ENCODE measurements around the gene MPPED2. TPM values are rescaled to one million over a fixed set of nuclear protein-coding genes. Genes with fewer than 3 reads are reported as not detected.

Gene MPPED2
- total RNA-seq, 4 donors from 2014 or later, result 0.37 to 1.8 (median 1.3) TPM

DNA sequence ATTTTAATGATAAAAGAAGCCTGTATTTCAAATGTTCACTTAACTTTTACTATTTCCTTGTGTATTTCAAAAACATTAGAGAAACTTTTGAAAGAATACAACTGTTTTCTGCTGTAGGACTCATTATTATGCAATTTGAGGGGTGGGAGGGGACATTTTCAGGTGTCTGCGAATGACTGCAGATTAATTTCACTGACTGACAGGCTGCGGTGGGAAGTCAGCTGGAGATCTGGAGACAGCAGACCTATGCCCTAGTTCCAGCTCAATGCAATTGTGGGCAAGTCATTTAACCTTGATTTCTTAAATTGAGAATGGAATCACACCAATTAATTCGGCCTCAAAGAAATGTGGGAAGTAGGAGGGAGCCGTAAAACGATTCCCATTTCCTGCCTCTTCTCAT is 134.5 kb downstream of the MPPED2 start:
- DNase-seq (ENCODE audit: low spot score in 2 of 2), result no peak
- intact Hi-C loops (cut with DNase I; ENCODE audit: low total_unique reads), result no loop called here
- no peak for TF ChIP-seq POLR2A (IDR thresholded peaks at IDR 0.05)
- TF ChIP-seq, protein P1, sequence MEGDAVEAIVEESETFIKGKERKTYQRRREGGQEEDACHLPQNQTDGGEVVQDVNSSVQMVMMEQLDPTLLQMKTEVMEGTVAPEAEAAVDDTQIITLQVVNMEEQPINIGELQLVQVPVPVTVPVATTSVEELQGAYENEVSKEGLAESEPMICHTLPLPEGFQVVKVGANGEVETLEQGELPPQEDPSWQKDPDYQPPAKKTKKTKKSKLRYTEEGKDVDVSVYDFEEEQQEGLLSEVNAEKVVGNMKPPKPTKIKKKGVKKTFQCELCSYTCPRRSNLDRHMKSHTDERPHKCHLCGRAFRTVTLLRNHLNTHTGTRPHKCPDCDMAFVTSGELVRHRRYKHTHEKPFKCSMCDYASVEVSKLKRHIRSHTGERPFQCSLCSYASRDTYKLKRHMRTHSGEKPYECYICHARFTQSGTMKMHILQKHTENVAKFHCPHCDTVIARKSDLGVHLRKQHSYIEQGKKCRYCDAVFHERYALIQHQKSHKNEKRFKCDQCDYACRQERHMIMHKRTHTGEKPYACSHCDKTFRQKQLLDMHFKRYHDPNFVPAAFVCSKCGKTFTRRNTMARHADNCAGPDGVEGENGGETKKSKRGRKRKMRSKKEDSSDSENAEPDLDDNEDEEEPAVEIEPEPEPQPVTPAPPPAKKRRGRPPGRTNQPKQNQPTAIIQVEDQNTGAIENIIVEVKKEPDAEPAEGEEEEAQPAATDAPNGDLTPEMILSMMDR (IDR thresholded peaks at IDR 0.05), result no peak
- WGBS, 2 donors, result 75 to 83% methylated on average over 5 of the region's 5 CpGs
- H3K4me3 ChIP-seq (ENCODE audit: low read depth, poor library complexity, severe bottlenecking), result no peak overlapping the region

DNA sequence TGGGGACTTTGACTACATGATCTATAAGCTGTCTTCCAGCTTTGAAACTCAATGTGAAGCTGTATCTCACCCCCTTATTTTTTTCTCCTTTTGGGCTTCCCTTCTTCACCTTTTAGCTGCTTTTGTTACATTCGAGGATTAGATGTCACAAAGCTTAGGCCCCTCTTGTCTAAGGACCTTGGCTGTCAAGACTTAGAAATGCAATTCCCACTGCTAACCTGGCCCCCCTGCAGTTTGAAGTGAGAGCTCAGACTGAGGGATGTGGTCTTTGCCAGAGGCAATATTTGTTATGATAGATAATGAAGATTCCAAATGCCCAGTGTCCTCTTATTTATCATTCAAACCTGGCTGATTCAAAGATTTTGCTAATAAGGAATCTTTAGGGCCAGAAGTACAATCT is 135.0 kb downstream of the MPPED2 start:
- TF ChIP-seq POLR2A (IDR thresholded peaks at IDR 0.05), result no peak
- TF ChIP-seq, protein P1 (IDR thresholded peaks at IDR 0.05), result no peak
- 75 to 80% methylated on average over 1 of the region's 1 CpG for WGBS, 2 donors
- intact Hi-C loops (cut with DNase I; ENCODE audit: low total_unique reads), result no loop called here
- H3K4me3 ChIP-seq (ENCODE audit: low read depth, poor library complexity, severe bottlenecking), result no peak overlapping the region
- DNase-seq (ENCODE audit: low spot score in 2 of 2), result no peak

DNA sequence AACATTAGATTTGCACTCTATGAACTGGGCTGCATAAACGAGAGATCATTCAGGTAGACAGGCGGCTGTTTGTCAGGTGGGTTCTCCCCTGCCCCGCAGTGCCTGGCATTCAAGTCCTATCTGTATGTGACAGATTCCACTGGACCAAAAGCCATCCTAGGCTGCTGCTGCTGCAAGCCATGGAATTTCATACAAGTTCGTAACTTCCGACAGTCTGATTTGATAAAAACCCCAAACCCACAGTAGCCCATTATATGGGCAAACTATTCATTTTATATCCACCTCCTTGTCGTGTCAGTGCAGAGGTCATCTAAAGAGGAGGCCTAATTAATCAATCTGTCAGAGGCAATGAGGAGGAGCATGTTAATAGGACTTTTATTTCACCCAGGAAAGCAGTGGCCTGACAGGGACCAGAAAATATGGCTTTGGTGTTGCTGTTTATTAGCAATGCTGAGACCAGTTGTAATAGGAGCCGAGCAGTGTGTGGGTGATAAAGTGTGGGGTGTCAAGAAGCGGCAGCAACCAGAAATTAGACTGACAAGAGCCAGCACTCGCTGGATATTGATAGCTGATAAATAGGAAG is 139.0 kb downstream of the MPPED2 start:
- H3K4me3 ChIP-seq (ENCODE audit: low read depth, poor library complexity, severe bottlenecking), result no peak overlapping the region
- no peak for TF ChIP-seq POLR2A (IDR thresholded peaks at IDR 0.05)
- TF ChIP-seq, protein P1 (IDR thresholded peaks at IDR 0.05), result no peak
- DNase-seq (ENCODE audit: low spot score in 2 of 2), result no peak
- intact Hi-C loops (cut with DNase I; ENCODE audit: low total_unique reads), result no loop called here
- 88 to 89% methylated on average over 9 of the region's 9 CpGs for WGBS, 2 donors

DNA sequence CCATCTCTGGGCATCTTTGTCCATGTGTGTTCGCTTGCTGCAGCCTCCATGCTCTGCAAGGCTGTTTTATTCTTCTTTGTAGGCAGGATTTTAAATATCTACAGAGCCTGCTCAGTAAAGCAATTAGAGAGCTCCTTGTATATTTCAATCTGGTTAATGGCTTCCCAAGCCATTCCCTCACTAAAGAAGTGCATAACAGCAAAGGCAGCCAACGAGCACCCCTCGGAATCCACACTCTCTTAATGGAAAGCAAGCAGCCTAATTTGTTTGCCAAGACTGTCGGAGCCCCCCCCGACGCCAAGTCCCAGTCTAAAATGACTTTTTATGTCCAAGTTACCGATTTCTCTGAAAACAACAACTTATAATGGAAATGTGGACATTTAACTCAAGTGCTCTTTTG is 139.6 kb downstream of the MPPED2 start:
- 70 to 72% methylated on average over 7 of the region's 7 CpGs for WGBS, 2 donors
- no peak for TF ChIP-seq POLR2A (IDR thresholded peaks at IDR 0.05)
- TF ChIP-seq, protein P1 (IDR thresholded peaks at IDR 0.05), result no peak
- no peak overlapping the region for H3K4me3 ChIP-seq (ENCODE audit: low read depth, poor library complexity, severe bottlenecking)
- intact Hi-C loops (cut with DNase I; ENCODE audit: low total_unique reads), result no loop called here
- DNase-seq (ENCODE audit: low spot score in 2 of 2), result no peak

DNA sequence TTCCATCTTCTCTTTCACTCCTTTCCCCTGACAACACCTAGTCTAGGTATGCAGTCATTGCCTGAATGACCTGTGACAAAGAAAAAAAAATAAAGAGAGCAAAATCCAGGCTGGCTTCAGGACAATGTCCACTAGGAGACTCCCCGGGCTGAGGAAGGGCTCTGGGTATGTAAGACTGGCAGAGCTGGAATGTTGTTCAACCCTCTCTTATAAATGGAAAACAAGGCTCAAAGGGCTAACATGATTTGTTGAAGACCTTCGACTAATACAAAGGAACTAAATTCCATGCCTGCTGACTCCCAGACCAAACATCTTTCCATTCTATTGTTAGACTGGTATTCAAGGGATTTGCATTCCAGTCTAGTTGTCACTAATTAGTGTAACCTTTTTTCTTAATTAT is 141.1 kb downstream of the MPPED2 start:
- intact Hi-C loops (cut with DNase I; ENCODE audit: low total_unique reads), result no loop called here
- no peak overlapping the region for H3K4me3 ChIP-seq (ENCODE audit: low read depth, poor library complexity, severe bottlenecking)
- WGBS, 2 donors, result 55 to 67% methylated on average over 2 of the region's 2 CpGs
- TF ChIP-seq, protein P1 (IDR thresholded peaks at IDR 0.05), result no peak
- no peak for TF ChIP-seq POLR2A (IDR thresholded peaks at IDR 0.05)
- DNase-seq (ENCODE audit: low spot score in 2 of 2), result no peak

DNA sequence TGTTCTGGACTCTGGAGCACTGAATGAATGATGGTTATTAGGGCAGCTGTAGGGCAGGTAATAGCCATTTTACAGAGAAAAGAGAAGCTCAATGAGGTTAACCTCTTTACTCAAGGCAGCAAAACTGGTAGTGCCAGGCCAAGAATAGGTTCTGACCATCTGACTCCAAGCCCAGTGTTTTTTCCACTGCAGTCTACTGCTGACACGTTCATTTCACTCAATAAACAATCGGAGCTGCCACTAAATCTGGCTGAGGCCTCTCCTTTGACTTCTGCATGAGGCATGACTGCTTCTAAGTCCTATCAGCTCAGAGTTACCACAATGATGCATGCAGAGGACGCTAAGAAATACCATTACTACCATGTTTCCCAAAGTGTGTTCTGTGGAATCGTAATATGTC is 145.6 kb downstream of the MPPED2 start:
- intact Hi-C loops (cut with DNase I; ENCODE audit: low total_unique reads), result no loop called here
- no peak for DNase-seq (ENCODE audit: low spot score in 2 of 2)
- WGBS, 2 donors, result 77 to 83% methylated on average over 4 of the region's 4 CpGs
- H3K4me3 ChIP-seq (ENCODE audit: low read depth, poor library complexity, severe bottlenecking), result no peak overlapping the region
- TF ChIP-seq POLR2A (IDR thresholded peaks at IDR 0.05), result no peak
- TF ChIP-seq, protein P1 (IDR thresholded peaks at IDR 0.05), result no peak

All from lower leg skin (tissue), 4 donors.